Mesenchymal stem cell (in vitro differentiated cells and primary cell): ENCODE data around the gene OR6B1.

Source experiments
- DNase-seq: peaks from one replicate; pipeline ENCODE4 v3.0.0-alpha.2; 2013
- H2AFZ ChIP-seq: one replicate; pipeline ENCODE4 v1.6.1; 2013; ENCODE audit warnings: low read depth, mild to moderate bottlenecking, control low read depth, inconsistent platforms, low read length, moderate library complexity
- H2AK5ac ChIP-seq: 2 replicates; pipeline ENCODE4 v1.6.1; 2013; ENCODE audit warnings: low read length, moderate library complexity, mild to moderate bottlenecking, inconsistent platforms; ENCODE audit not compliant: severe bottlenecking
- H2BK120ac ChIP-seq: one replicate; pipeline ENCODE4 v1.6.1; 2013; ENCODE audit warnings: low read depth, mild to moderate bottlenecking, inconsistent platforms, low read length, moderate library complexity
- H2BK12ac ChIP-seq, 2 experiments: one replicate each; pipeline ENCODE4 v1.6.1; 2013; ENCODE audit warnings: inconsistent platforms in 2 of 2, low read length in 2 of 2, mild to moderate bottlenecking in 2 of 2, moderate library complexity in 2 of 2, control low read depth in 1 of 2
- H2BK15ac ChIP-seq: one replicate; pipeline ENCODE4 v1.6.1; 2013; ENCODE audit warnings: mild to moderate bottlenecking, low read depth, inconsistent platforms; ENCODE audit not compliant: poor library complexity, severe bottlenecking
- H2BK5ac ChIP-seq: 2 replicates; pipeline ENCODE4 v1.6.1; 2013; ENCODE audit warnings: low read depth, mild to moderate bottlenecking, low read length, control low read depth, inconsistent platforms; ENCODE audit not compliant: poor library complexity, severe bottlenecking
- H3K14ac ChIP-seq, 2 experiments: one replicate each; pipeline ENCODE4 v1.6.1; 2013; ENCODE audit warnings: inconsistent platforms in 2 of 2, low read length in 2 of 2, control low read depth in 1 of 2, mild to moderate bottlenecking in 1 of 2, moderate library complexity in 1 of 2
- H3K18ac ChIP-seq, 2 experiments: one replicate each; pipeline ENCODE4 v1.6.1; 2013; ENCODE audit warnings: inconsistent platforms in 2 of 2, low read length in 2 of 2, control low read depth in 1 of 2, low read depth in 1 of 2, mild to moderate bottlenecking in 1 of 2
- H3K23ac ChIP-seq, 2 experiments: one replicate each; pipeline ENCODE4 v1.6.1; 2013; ENCODE audit warnings: inconsistent platforms in 2 of 2, low read length in 2 of 2, mild to moderate bottlenecking in 2 of 2, moderate library complexity in 2 of 2, control low read depth in 1 of 2
- H3K27ac ChIP-seq: 2 replicates; pipeline ENCODE4 v1.5.1; 2013; ENCODE audit warnings: mild to moderate bottlenecking, moderate library complexity, low read length, control low read depth, inconsistent platforms; ENCODE audit not compliant: poor library complexity, severe bottlenecking
- H3K27me3 ChIP-seq, 2 experiments: 2 replicates each; pipeline versions ENCODE4 v1.6.1 to v1.7.0; 2013; ENCODE audit warnings: low read length in 2 of 2, mild to moderate bottlenecking in 2 of 2, moderate library complexity in 2 of 2, control low read depth in 1 of 2, inconsistent platforms in 1 of 2; ENCODE audit not compliant: control insufficient read depth in 1 of 2, insufficient read depth in 1 of 2
- H3K36me3 ChIP-seq, 2 experiments: 2 replicates each; pipeline versions ENCODE4 v1.6.1 to v1.7.0; 2013; ENCODE audit warnings: low read length in 2 of 2, control low read depth in 1 of 2, inconsistent platforms in 1 of 2, low read depth in 1 of 2, mild to moderate bottlenecking in 1 of 2; ENCODE audit not compliant: insufficient read depth in 2 of 2, control insufficient read depth in 1 of 2
- H3K4ac ChIP-seq, 2 experiments: one replicate each; pipeline ENCODE4 v1.6.1; 2013; ENCODE audit warnings: inconsistent platforms in 2 of 2, low read length in 2 of 2, mild to moderate bottlenecking in 2 of 2, moderate library complexity in 2 of 2, control low read depth in 1 of 2, low read depth in 1 of 2
- H3K4me1 ChIP-seq: 2 replicates; pipeline ENCODE4 v1.6.1; 2013; ENCODE audit warnings: low read depth, low read length, control low read depth; ENCODE audit not compliant: control insufficient read depth, insufficient read depth
- H3K4me2 ChIP-seq: 2 replicates; pipeline ENCODE4 v1.6.1; 2013; ENCODE audit warnings: low read length, mild to moderate bottlenecking, inconsistent platforms; ENCODE audit not compliant: poor library complexity, severe bottlenecking
- H3K4me3 ChIP-seq, 2 experiments: 2 replicates each; pipeline versions ENCODE4 v1.5.1 to v1.7.0; 2013; ENCODE audit warnings: low read length in 2 of 2, mild to moderate bottlenecking in 2 of 2, control low read depth in 1 of 2, low read depth in 1 of 2; ENCODE audit not compliant: insufficient read depth in 1 of 2
- H3K79me1 ChIP-seq: replicated peaks from 2 replicates; pipeline ENCODE4 v1.6.1; 2013; ENCODE audit warnings: mild to moderate bottlenecking, control low read depth, low read length, inconsistent platforms; ENCODE audit not compliant: poor library complexity, severe bottlenecking
- H3K9ac ChIP-seq: 2 replicates; pipeline ENCODE4 v1.7.0; 2013; ENCODE audit warnings: mild to moderate bottlenecking, low read length, moderate library complexity
- H3K9me3 ChIP-seq: 2 replicates; pipeline ENCODE4 v1.7.0; 2013; ENCODE audit warnings: mild to moderate bottlenecking, low read length; ENCODE audit not compliant: control insufficient read depth
- H4K8ac ChIP-seq: one replicate; pipeline ENCODE4 v1.6.1; 2013; ENCODE audit warnings: inconsistent platforms, mild to moderate bottlenecking, low read length, moderate library complexity
- H4K91ac ChIP-seq: one replicate; pipeline ENCODE4 v1.6.1; 2013; ENCODE audit warnings: mild to moderate bottlenecking, low read length, inconsistent platforms
- WGBS: methylation state at CpG from one replicate; pipeline ENCODE4 v1.1.7; 2013; ENCODE audit warnings: mixed read lengths; 5-methylcytosine and 5-hydroxymethylcytosine counted together

The OR6B1 gene

DNA sequence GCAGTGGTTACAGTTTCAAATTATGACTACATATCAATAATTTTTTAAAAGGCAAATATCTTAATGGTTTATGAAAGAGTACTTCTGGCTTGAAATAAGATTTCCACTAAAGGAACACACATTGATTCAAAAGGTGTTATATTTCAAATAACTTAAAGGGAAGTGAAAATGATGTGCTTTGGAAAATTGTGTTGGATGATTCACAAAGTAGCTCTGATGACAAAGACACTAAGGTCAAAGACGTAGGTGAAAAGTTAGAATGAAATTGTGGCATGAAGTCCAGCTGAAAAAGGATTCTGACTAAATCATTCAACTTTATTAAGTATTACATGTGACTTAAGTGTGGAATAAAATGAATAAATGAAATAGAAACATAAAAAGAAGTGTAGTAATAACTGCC, 27.9 kb downstream of the OR6B1 start:
- 33% methylated on average over 1 of the region's 1 CpG for WGBS
- no peak overlapping the region for H2BK120ac ChIP-seq
- H3K79me1 ChIP-seq: no peaks in the 10 kb centered on the region

DNA sequence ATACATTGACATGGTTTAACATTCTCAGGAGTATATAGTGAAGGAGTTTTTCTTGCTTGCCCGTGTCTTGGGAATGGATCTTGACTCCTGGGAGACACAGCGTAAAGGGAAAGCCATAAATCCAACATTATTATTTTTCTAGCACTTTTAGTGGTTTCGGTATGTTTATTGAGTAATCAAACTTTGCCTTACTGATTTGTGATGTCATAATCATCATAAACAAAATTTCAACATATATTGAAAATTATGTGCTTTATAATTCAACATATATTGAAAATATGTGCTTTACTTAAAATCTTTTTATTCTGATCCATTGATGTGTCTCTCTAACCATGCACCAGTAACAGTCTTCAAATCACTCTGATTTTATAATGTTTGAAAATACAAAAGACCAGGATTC, 28.4 kb downstream of the OR6B1 start:
- no peaks in the 10 kb centered on the region for H3K27me3 ChIP-seq
- no peak overlapping the region for H3K14ac ChIP-seq
- H3K23ac ChIP-seq: no peak overlapping the region
- no peak overlapping the region for H3K4me3 ChIP-seq
- no peaks in the 10 kb centered on the region for H3K9me3 ChIP-seq
- H2BK5ac ChIP-seq: no peak overlapping the region
- no peak overlapping the region for H4K8ac ChIP-seq
- H3K4me1 ChIP-seq: no peaks in the 10 kb centered on the region
- no peak for DNase-seq
- H3K79me1 ChIP-seq: no peaks in the 10 kb centered on the region
- H2AK5ac ChIP-seq: no peak overlapping the region
- no peak overlapping the region for H2BK120ac ChIP-seq
- no peak overlapping the region for H3K9ac ChIP-seq
- no peak overlapping the region for H2BK12ac ChIP-seq
- no peak overlapping the region for H3K27ac ChIP-seq
- no CpG with 5 or more reads among the region's 3 CpGs for WGBS
- no peaks in the 10 kb centered on the region for H3K36me3 ChIP-seq
- H2BK15ac ChIP-seq: no peak overlapping the region
- H4K91ac ChIP-seq: no peak overlapping the region
- no peak overlapping the region for H2AFZ ChIP-seq
- no peak overlapping the region for H3K4ac ChIP-seq
- no peak overlapping the region for H3K4me2 ChIP-seq
- H3K18ac ChIP-seq: no peak overlapping the region

More for the DNA sequence above, 27.9 kb downstream of the OR6B1 start:
- Histone ChIP-seq H3K4ac (no peak overlapping the region), H3K4me2 (no peak overlapping the region), H3K27me3 (no peaks in the 10 kb centered on the region), H3K4me1 (no peaks in the 10 kb centered on the region), H2AK5ac (no peak overlapping the region), H3K4me3 (no peak overlapping the region), H3K9ac (no peak overlapping the region), H3K14ac (no peak overlapping the region), H2AFZ (no peak overlapping the region), H3K27ac (no peak overlapping the region), H3K36me3 (no peaks in the 10 kb centered on the region), H2BK15ac (no peak overlapping the region), H3K18ac (no peak overlapping the region), H4K8ac (no peak overlapping the region), H2BK12ac (no peak overlapping the region), H2BK5ac (no peak overlapping the region), H3K9me3 (no peaks in the 10 kb centered on the region), H4K91ac (no peak overlapping the region), H3K23ac (no peak overlapping the region)
- no peak for DNase-seq

DNA sequence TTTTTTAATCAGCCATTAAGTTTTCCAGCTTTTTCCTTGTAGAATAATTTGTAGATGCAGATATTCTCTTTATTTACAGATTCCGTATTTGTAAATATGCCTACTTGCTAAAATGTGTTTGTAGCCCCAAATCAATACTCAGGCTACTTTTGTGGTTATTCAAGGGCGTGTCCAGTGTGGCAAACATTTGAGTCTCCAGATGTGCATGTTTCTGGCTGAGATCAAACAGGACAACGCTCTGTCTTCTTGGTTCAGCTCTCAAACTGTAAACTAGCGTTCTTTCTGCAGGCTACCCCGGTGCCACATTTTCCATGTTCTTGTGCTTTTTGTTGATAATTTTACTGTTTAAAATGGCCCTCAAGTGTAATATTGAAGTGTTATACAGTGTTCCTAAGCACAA, 32.4 kb downstream of the OR6B1 start:
- no peaks in the 10 kb centered on the region for H3K27me3 ChIP-seq
- 89% methylated on average over 5 of the region's 5 CpGs for WGBS
- H3K4ac ChIP-seq: no peak overlapping the region
- H2BK5ac ChIP-seq: no peak overlapping the region
- no peak overlapping the region for H2AFZ ChIP-seq
- no peaks in the 10 kb centered on the region for H3K9me3 ChIP-seq
- H4K8ac ChIP-seq: no peak overlapping the region
- H3K79me1 ChIP-seq: no peaks in the 10 kb centered on the region
- H3K27ac ChIP-seq: no peak overlapping the region
- H2AK5ac ChIP-seq: no peak overlapping the region
- H2BK15ac ChIP-seq: no peak overlapping the region
- no peak overlapping the region for H3K23ac ChIP-seq
- no peak overlapping the region for H2BK120ac ChIP-seq
- no peak overlapping the region for H3K14ac ChIP-seq
- no peak overlapping the region for H2BK12ac ChIP-seq
- no peak overlapping the region for H4K91ac ChIP-seq
- H3K36me3 ChIP-seq: no peaks in the 10 kb centered on the region
- no peaks in the 10 kb centered on the region for H3K4me1 ChIP-seq
- no peak overlapping the region for H3K4me3 ChIP-seq
- no peak overlapping the region for H3K9ac ChIP-seq
- no peak for DNase-seq
- H3K18ac ChIP-seq: no peak overlapping the region
- H3K4me2 ChIP-seq: no peak overlapping the region

DNA sequence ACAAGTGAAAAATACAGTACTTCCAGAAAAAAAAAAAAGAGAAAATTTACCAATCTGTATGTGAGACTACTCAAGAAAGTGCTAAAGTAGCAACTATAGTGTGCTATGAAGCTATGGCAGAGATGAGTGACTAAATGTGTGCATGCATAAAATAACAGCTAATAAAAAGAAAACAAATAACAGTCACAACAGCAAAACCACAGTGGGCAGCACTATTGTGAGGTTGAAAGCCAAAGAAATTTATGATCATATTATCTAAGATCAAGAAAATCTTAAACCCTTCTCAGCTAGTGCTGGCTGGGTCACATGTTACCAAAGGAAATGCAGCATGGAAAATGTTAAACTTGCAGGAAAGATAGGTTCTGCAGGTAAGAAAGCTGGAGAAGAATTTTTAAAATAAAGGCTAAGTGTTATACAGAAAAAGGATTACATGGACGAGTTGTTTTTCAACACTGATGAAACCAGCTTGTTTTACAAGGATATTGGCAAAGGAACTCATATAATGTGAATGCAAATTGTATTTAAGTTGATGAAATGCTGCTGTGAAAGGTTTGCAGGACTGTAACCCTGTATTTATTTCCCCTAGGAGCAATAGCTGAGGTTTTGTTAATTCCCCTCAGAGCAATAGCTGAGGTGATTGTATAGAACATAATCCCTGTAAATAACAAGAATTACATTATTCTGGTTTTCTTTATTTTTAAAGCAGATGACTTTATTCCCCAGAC, 33.0 kb downstream of the OR6B1 start:
- no peaks in the 10 kb centered on the region for H3K4me1 ChIP-seq
- WGBS: 55% methylated on average over 1 of the region's 1 CpG
- no peak overlapping the region for H4K8ac ChIP-seq
- no peak for DNase-seq
- no peak overlapping the region for H3K18ac ChIP-seq
- H3K9me3 ChIP-seq: no peaks in the 10 kb centered on the region
- no peak overlapping the region for H2AK5ac ChIP-seq
- no peaks in the 10 kb centered on the region for H3K27me3 ChIP-seq
- H3K23ac ChIP-seq: no peak overlapping the region
- no peak overlapping the region for H3K4me2 ChIP-seq
- H3K27ac ChIP-seq: no peak overlapping the region
- H2BK12ac ChIP-seq: no peak overlapping the region
- H2BK15ac ChIP-seq: no peak overlapping the region
- no peaks in the 10 kb centered on the region for H3K79me1 ChIP-seq
- H4K91ac ChIP-seq: no peak overlapping the region
- H3K36me3 ChIP-seq: no peaks in the 10 kb centered on the region
- H2BK120ac ChIP-seq: no peak overlapping the region
- H2AFZ ChIP-seq: no peak overlapping the region
- H2BK5ac ChIP-seq: no peak overlapping the region
- no peak overlapping the region for H3K14ac ChIP-seq
- H3K9ac ChIP-seq: no peak overlapping the region
- no peak overlapping the region for H3K4me3 ChIP-seq
- no peak overlapping the region for H3K4ac ChIP-seq
